Neural cell (in vitro differentiated cells): ENCODE results near the gene VMAC. TPM values are rescaled to one million over a fixed set of nuclear protein-coding genes. Genes with fewer than 3 reads are reported as not detected.

ENCODE experiments used
- polyA plus RNA-seq: library from polyadenylated mRNA; depleted of rRNA; stranded (reverse); fragments of >200 nt; gene quantifications from 2 replicates; pipeline ENCODE4 v1.2.3, GENCODE V29; 2014

The VMAC gene
- polyA plus RNA-seq, 1 donor from 2014 or later, result 6.0 TPM

Other genes with a start within 250 kb of the VMAC start
- 46.0 and 52.3 TPM in 2 replicates for gene MICOS13, start 224.4 kb upstream of the VMAC start, polyA plus RNA-seq
- 170 and 223 TPM in 2 replicates for gene HSD11B1L, start 223.8 kb upstream of the VMAC start, polyA plus RNA-seq
- 358 and 452 TPM in 2 replicates for gene RPL36, start 214.6 kb upstream of the VMAC start, polyA plus RNA-seq
- 43.1 and 46.2 TPM in 2 replicates for gene LONP1, start 184.7 kb upstream of the VMAC start, polyA plus RNA-seq
- gene CATSPERD, start 184.2 kb upstream of the VMAC start, polyA plus RNA-seq, result not detected in 2 replicates
- 0.97 and 1.0 TPM in 2 replicates for gene PRR22, start 120.1 kb upstream of the VMAC start, polyA plus RNA-seq
- 34.2 and 42.1 TPM in 2 replicates for gene DUS3L, start 113.7 kb upstream of the VMAC start, polyA plus RNA-seq
- 0.62 TPM in 1 of 2 replicates, not detected in the other for gene NRTN, start 99.8 kb upstream of the VMAC start, polyA plus RNA-seq
- not detected in 2 replicates for gene FUT6, start 65.2 kb upstream of the VMAC start, polyA plus RNA-seq
- gene FUT3, start 53.4 kb upstream of the VMAC start, polyA plus RNA-seq, result 0.64 and 0.82 TPM in 2 replicates
- not detected in 2 replicates for gene FUT5, start 34.3 kb upstream of the VMAC start, polyA plus RNA-seq
- gene NDUFA11, start 1.1 kb upstream of the VMAC start, polyA plus RNA-seq, result 529 and 594 TPM in 2 replicates
- gene CAPS, start 9.4 kb downstream of the VMAC start, polyA plus RNA-seq, result 7.5 and 10.5 TPM in 2 replicates
- 53.6 and 67.6 TPM in 2 replicates for gene RANBP3, start 73.3 kb downstream of the VMAC start, polyA plus RNA-seq
- 0.69 and 5.8 TPM in 2 replicates for gene RFX2, start 205.6 kb downstream of the VMAC start, polyA plus RNA-seq
- not detected in 2 replicates for gene ACSBG2, start 230.8 kb downstream of the VMAC start, polyA plus RNA-seq